Activated B cell treated with CpG ODN at 0.5 μM for 24 hours (primary cell): Measurements from ENCODE around the gene TCF7. TPM values are rescaled to one million over a fixed set of nuclear protein-coding genes. Genes with fewer than 3 reads are reported as not detected.

Experiments
- ATAC-seq: fragments of 200-7000 bp; cut with Tn5 transposase; one replicate; pipeline ENCODE4 v1.10.0; 2021; ENCODE audit warnings: low read depth, mild to moderate bottlenecking, moderate library complexity
- CTCF ChIA-PET: fragments of 350-600 bp; sonication (Branson Sonifier 250); formaldehyde crosslinking; loops from one replicate; lab custom pipeline; 2021; ENCODE audit warnings: antibody characterized with exemption; lab: Charles Lee
- POLR2A ChIA-PET: fragments of 350-600 bp; sonication (Branson Sonifier 250); formaldehyde crosslinking; loops from one replicate; lab custom pipeline; 2021; ENCODE audit warnings: antibody characterized with exemption; lab: Charles Lee
- DNase-seq: peaks from one replicate; pipeline ENCODE4 v3.0.0; 2022
- H3K27ac Mint-ChIP-seq: one replicate; pipeline ENCODE4 v1.8.0; 2020; ENCODE audit warnings: mixed read lengths
- H3K27me3 Mint-ChIP-seq: one replicate; pipeline ENCODE4 v1.8.0; 2021; ENCODE audit warnings: mixed read lengths
- H3K36me3 Mint-ChIP-seq: one replicate; pipeline ENCODE4 v1.8.0; 2021; ENCODE audit warnings: low read depth, mixed read lengths
- H3K4me1 Mint-ChIP-seq: one replicate; pipeline ENCODE4 v1.8.0; 2021; ENCODE audit warnings: mixed read lengths
- H3K4me3 Mint-ChIP-seq: one replicate; pipeline ENCODE4 v1.8.0; 2020; ENCODE audit warnings: mild to moderate bottlenecking, mixed read lengths
- H3K9me3 Mint-ChIP-seq: one replicate; pipeline ENCODE4 v1.8.0; 2020; ENCODE audit warnings: mixed read lengths
- intact Hi-C: fragments of 100-400 bp; cut with micrococcal nuclease; formaldehyde crosslinking; loops from one replicate; pipeline ENCODE4 v1.15.1; 2024
- total RNA-seq: library from RNA; stranded (reverse); gene quantifications from 2 replicates; pipeline ENCODE4 v1.2.3, GENCODE V29; 2022
- TF ChIP-seq, protein P1 (sequence below): fragments of 200-600 bp; IDR thresholded peaks from one replicate; pipeline ENCODE4 v1.8.0; 2022; ENCODE audit warnings: antibody characterized with exemption, mild to moderate bottlenecking

The TCF7 gene
- total RNA-seq, 1 donor from 2014 or later = 15.8 TPM

- no peak for DNase-seq
- ChIA-PET POLR2A (interaction anchor here (0.6 kb wide), 1 partner anchor 105 kb away, joined by 11 read pairs; no protein-coding TSS in a partner anchor), CTCF (interaction anchor here (0.9 kb wide), 1 partner anchor 46 kb away, joined by 4 read pairs; no protein-coding TSS in a partner anchor)
- no peak for ATAC-seq
- TF ChIP-seq, protein P1, sequence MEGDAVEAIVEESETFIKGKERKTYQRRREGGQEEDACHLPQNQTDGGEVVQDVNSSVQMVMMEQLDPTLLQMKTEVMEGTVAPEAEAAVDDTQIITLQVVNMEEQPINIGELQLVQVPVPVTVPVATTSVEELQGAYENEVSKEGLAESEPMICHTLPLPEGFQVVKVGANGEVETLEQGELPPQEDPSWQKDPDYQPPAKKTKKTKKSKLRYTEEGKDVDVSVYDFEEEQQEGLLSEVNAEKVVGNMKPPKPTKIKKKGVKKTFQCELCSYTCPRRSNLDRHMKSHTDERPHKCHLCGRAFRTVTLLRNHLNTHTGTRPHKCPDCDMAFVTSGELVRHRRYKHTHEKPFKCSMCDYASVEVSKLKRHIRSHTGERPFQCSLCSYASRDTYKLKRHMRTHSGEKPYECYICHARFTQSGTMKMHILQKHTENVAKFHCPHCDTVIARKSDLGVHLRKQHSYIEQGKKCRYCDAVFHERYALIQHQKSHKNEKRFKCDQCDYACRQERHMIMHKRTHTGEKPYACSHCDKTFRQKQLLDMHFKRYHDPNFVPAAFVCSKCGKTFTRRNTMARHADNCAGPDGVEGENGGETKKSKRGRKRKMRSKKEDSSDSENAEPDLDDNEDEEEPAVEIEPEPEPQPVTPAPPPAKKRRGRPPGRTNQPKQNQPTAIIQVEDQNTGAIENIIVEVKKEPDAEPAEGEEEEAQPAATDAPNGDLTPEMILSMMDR = no peak
- no peak overlapping the region for H3K27ac Mint-ChIP-seq
- no peak overlapping the region for H3K4me3 Mint-ChIP-seq
- intact Hi-C loops = no loop called here
- H3K9me3 Mint-ChIP-seq = no peaks in the 10 kb centered on the region
- H3K36me3 Mint-ChIP-seq = no peaks in the 10 kb centered on the region
- H3K4me1 Mint-ChIP-seq = peaks cover 7% of the 10 kb centered on the region
- H3K27me3 Mint-ChIP-seq = peaks cover 2% of the 10 kb centered on the region
Measured at GRCh38 chr5:134085411-134085810, 29.1 kb upstream of the TCF7 start.

GRCh38 chr5:134086225-134086942 is 28.1 kb upstream of the TCF7 start:
- POLR2A ChIA-PET = no interaction called here
- CTCF ChIA-PET = interaction anchor here (0.9 to 1.4 kb wide), 2 partner anchors 47 to 55 kb away, joined by 4 read pairs; no protein-coding TSS in a partner anchor
- H3K4me1 Mint-ChIP-seq = peaks cover 17% of the 10 kb centered on the region
- H3K4me3 Mint-ChIP-seq = no peak overlapping the region
- no peaks in the 10 kb centered on the region for H3K9me3 Mint-ChIP-seq
- peaks cover 2% of the 10 kb centered on the region for H3K27me3 Mint-ChIP-seq
- intact Hi-C loops = no loop called here
- H3K27ac Mint-ChIP-seq = no peak overlapping the region
- ATAC-seq (no peak), DNase-seq (no peak)
- TF ChIP-seq, protein P1 = no peak
- no peaks in the 10 kb centered on the region for H3K36me3 Mint-ChIP-seq

- H3K4me1 Mint-ChIP-seq = peaks cover 22% of the 10 kb centered on the region
- ChIA-PET CTCF (interaction anchor here (1.4 kb wide), 1 partner anchor 55 kb away, joined by 4 read pairs; no protein-coding TSS in a partner anchor), POLR2A (no interaction called here)
- no peaks in the 10 kb centered on the region for H3K36me3 Mint-ChIP-seq
- TF ChIP-seq, protein P1 = no peak
- ATAC-seq (no peak), DNase-seq (no peak)
- H3K27ac Mint-ChIP-seq = no peak overlapping the region
- no peak overlapping the region for H3K4me3 Mint-ChIP-seq
- peaks cover 2% of the 10 kb centered on the region for H3K27me3 Mint-ChIP-seq
- intact Hi-C loops = no loop called here
- no peaks in the 10 kb centered on the region for H3K9me3 Mint-ChIP-seq
Measured at GRCh38 chr5:134086943-134087305, 27.6 kb upstream of the TCF7 start.

- intact Hi-C loops = no loop called here
- H3K4me1 Mint-ChIP-seq = peaks cover 22% of the 10 kb centered on the region
- H3K4me3 Mint-ChIP-seq = no peak overlapping the region
- TF ChIP-seq, protein P1 = no peak
- POLR2A ChIA-PET = interaction anchor here (1.4 kb wide), 1 partner anchor 12 kb away, joined by 3 read pairs; no protein-coding TSS in a partner anchor
- no peak for DNase-seq
- CTCF ChIA-PET = no interaction called here
- H3K9me3 Mint-ChIP-seq = no peaks in the 10 kb centered on the region
- H3K27me3 Mint-ChIP-seq = peaks cover 2% of the 10 kb centered on the region
- H3K36me3 Mint-ChIP-seq = no peaks in the 10 kb centered on the region
- H3K27ac Mint-ChIP-seq = no peak overlapping the region
- ATAC-seq = no peak
Measured at GRCh38 chr5:134088291-134088690, 26.2 kb upstream of the TCF7 start.

DNA sequence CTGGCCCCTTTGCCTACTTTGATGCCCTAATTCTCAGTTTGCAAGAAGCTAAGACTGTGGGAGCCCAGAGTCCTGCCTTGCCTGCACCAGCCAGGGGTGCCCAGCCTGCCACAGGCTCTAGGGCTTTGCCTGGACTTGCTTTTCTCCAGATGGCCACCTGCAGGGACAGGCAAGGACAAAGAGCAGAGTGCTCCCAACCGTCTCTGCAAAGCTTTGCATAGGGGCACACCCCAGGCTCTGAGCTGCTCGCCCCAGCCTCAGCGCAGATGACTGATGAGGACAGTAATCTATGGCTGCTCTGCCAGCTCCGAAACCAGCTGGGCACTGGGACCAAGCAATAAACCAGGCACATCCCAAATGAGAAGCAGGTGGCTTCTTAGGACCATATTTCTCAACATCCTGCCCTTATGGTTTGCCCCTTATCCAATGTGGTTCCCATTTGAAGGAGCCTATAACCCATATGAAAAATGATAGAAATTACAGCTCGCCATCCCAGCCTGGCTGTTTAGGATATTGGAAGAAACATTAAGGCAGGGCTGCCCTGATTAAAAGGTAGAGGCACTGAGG is 25.4 kb upstream of the TCF7 start:
- ChIA-PET CTCF (no interaction called here), POLR2A (interaction anchor here (0.5 to 1.4 kb wide), 3 partner anchors 11 to 84 kb away, joined by 3 read pairs; partner anchors contain the start of gene VDAC1)
- ATAC-seq (no peak), DNase-seq (no peak)
- intact Hi-C loops = no loop called here
- H3K27ac Mint-ChIP-seq = no peak overlapping the region
- peaks cover 22% of the 10 kb centered on the region for H3K4me1 Mint-ChIP-seq
- H3K27me3 Mint-ChIP-seq = no peaks in the 10 kb centered on the region
- H3K9me3 Mint-ChIP-seq = no peaks in the 10 kb centered on the region
- no peak overlapping the region for H3K4me3 Mint-ChIP-seq
- H3K36me3 Mint-ChIP-seq = no peaks in the 10 kb centered on the region
- TF ChIP-seq, protein P1 = no peak
